Activated T-cell treated with anti-CD3 and anti-CD28 coated beads, Interleukin-2, amount 50 U/mL, for 24 hours (primary cell): ENCODE measurements around the gene EXOC6B.
"Not testable (repeated sequence)": the region's sequence is repeated elsewhere in the genome, so short reads cannot be mapped to it uniquely, and the experiment has no call there.

Experiments
- DNase-seq: peaks from one replicate; pipeline ENCODE4 v3.0.0-alpha.2; 2020
- H3K27ac Mint-ChIP-seq: 2 replicates; pipeline ENCODE4 v1.8.0; 2020; ENCODE audit warnings: mild to moderate bottlenecking, mixed read lengths
- H3K27me3 Mint-ChIP-seq: 2 replicates; pipeline ENCODE4 v1.8.0; 2020; ENCODE audit warnings: mixed read lengths
- H3K36me3 Mint-ChIP-seq: 2 replicates; pipeline ENCODE4 v1.8.0; 2020; ENCODE audit warnings: low read depth, mixed read lengths
- H3K4me1 Mint-ChIP-seq: 2 replicates; pipeline ENCODE4 v1.8.0; 2020; ENCODE audit warnings: low read depth, mixed read lengths
- H3K4me3 Mint-ChIP-seq: 2 replicates; pipeline ENCODE4 v1.8.0; 2020; ENCODE audit warnings: mild to moderate bottlenecking, moderate library complexity, mixed read lengths
- H3K9me3 Mint-ChIP-seq: 2 replicates; pipeline ENCODE4 v1.8.0; 2020; ENCODE audit warnings: mixed read lengths

Gene EXOC6B

GRCh38 chr2:72576459-72576858 is 249.4 kb downstream of the EXOC6B start:
- H3K9me3 Mint-ChIP-seq = no peaks in the 10 kb centered on the region
- no peaks in the 10 kb centered on the region for H3K36me3 Mint-ChIP-seq
- H3K27ac Mint-ChIP-seq = no peak overlapping the region
- DNase-seq = no peak
- no peaks in the 10 kb centered on the region for H3K4me1 Mint-ChIP-seq
- H3K27me3 Mint-ChIP-seq = no peaks in the 10 kb centered on the region
- H3K4me3 Mint-ChIP-seq = no peak overlapping the region

- H3K36me3 Mint-ChIP-seq = no peaks in the 10 kb centered on the region
- DNase-seq = no peak
- no peak overlapping the region for H3K4me3 Mint-ChIP-seq
- H3K27me3 Mint-ChIP-seq = no peaks in the 10 kb centered on the region
- H3K27ac Mint-ChIP-seq = no peak overlapping the region
- no peaks in the 10 kb centered on the region for H3K9me3 Mint-ChIP-seq
- no peaks in the 10 kb centered on the region for H3K4me1 Mint-ChIP-seq
Measured at GRCh38 chr2:72574886-72575285, 250.9 kb downstream of the EXOC6B start.

- Mint-ChIP-seq H3K36me3 (no peaks in the 10 kb centered on the region), H3K27ac (no peak overlapping the region), H3K9me3 (no peaks in the 10 kb centered on the region), H3K4me3 (no peak overlapping the region), H3K27me3 (no peaks in the 10 kb centered on the region), H3K4me1 (no peaks in the 10 kb centered on the region)
- no peak for DNase-seq
Measured at GRCh38 chr2:72573232-72573631, 252.6 kb downstream of the EXOC6B start.

DNA sequence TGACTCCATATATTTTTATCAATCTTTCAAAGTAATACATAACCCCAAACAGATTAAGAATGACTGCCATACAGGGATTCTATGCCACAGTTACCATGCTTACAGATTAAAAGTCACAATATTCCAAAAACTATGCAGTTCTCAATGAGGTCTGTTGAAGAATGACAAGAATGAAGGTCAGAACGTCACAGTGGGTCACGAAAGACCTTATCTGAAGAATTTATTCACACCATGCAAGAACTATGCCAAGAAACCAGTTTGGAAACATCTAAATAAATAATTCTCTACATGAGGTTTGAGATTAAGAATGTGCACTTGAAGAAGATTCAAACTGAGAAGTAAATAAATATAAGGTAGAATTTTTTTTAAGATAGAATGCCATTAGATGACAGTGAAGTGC is 253.3 kb downstream of the EXOC6B start:
- H3K27ac Mint-ChIP-seq = no peak overlapping the region
- no peaks in the 10 kb centered on the region for H3K4me1 Mint-ChIP-seq
- DNase-seq = no peak
- H3K36me3 Mint-ChIP-seq = no peaks in the 10 kb centered on the region
- H3K9me3 Mint-ChIP-seq = no peaks in the 10 kb centered on the region
- H3K4me3 Mint-ChIP-seq = no peak overlapping the region
- H3K27me3 Mint-ChIP-seq = no peaks in the 10 kb centered on the region

DNA sequence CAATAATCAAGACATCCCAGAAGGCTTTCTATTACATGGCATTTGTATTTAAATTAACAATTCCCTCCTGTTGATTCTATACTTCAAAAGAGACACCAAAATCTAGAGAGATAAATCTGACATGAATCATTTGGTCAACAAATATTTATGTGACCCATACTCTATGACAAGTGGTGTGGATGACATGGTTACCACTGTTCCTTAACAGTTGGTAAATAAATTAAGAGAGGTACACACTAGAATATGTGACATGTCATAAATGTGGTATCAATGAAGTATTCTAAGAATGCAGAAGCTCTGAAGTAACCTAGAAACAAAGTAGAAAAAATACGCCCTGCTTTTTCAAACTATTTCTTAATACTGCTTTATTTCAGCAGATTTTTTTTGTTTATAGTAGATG is 255.4 kb downstream of the EXOC6B start:
- no peak overlapping the region for H3K27ac Mint-ChIP-seq
- no peaks in the 10 kb centered on the region for H3K4me1 Mint-ChIP-seq
- no peak for DNase-seq
- no peaks in the 10 kb centered on the region for H3K27me3 Mint-ChIP-seq
- H3K9me3 Mint-ChIP-seq = no peaks in the 10 kb centered on the region
- H3K4me3 Mint-ChIP-seq = no peak overlapping the region
- no peaks in the 10 kb centered on the region for H3K36me3 Mint-ChIP-seq

DNA sequence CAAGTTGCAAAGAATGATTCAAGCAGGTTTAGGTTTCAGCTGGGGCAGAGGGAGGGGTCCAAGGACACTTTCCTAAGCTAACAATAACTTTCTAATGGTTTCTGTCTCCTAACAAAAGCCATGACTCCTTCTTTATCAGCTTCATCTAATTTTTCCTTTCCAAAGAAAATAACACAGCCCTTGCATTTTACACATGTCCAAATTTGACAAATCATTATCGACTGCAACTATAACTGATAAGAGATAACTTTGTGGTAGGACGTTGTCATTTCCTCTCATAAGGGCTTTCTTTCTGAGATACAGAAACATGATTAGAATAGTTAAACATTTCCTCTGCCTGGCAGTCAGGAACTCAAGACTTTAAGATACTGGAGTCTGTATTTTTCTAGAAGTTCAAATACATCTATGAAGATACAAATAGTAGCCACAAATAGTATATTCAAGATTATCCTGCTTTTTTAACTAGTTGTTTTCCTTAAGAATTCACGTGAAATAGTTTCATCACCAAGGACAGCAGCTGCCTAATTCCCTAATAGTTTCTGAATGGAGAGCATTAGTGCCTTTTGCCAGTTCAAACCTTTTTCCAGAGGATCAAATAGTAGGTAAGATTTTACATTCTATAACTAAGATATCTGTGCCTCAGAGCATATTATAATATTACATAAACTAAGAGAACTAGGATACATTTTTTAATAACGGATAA is 263.2 kb downstream of the EXOC6B start:
- Mint-ChIP-seq H3K4me1 (peaks cover 8% of the 10 kb centered on the region), H3K27ac (no peak overlapping the region), H3K36me3 (peaks cover 7% of the 10 kb centered on the region), H3K4me3 (no peak overlapping the region), H3K27me3 (no peaks in the 10 kb centered on the region), H3K9me3 (no peaks in the 10 kb centered on the region)
- DNase-seq = no peak

DNA sequence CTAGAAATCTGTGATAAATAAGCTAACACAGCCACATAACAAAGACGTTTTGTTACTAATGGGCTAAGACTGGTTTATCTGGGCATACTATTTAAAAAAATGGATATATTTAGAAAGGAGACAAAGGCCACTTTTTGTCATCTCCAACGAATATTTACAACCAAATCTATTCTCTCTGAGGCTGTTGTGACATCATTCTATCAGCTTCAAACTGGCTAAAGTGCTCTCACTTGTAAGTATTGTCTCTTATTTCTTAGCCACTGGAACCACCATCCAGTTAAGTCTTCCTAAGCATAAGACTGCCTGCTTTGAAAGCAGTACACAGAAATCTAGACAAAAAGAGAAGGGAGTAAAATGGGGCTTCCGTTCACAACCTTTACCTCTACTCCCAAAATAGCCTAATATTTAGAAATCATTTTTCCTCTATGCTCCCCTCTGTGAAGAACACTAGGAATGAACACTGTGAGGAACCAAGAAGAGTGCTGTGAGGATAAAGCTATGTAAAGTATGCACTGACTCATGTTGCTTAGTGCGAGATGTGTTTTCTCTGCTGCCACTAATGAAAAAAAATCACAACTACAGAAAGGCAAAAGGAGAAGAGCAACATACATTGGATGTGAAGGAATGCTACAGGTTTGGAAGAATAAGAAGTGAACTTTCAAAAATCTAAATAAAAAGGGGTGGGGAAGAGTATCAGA is 264.1 kb downstream of the EXOC6B start:
- no peak overlapping the region for H3K4me3 Mint-ChIP-seq
- H3K9me3 Mint-ChIP-seq = no peaks in the 10 kb centered on the region
- DNase-seq = no peak
- H3K27me3 Mint-ChIP-seq = no peaks in the 10 kb centered on the region
- H3K27ac Mint-ChIP-seq = no peak overlapping the region
- H3K4me1 Mint-ChIP-seq = peaks cover 8% of the 10 kb centered on the region
- peaks cover 10% of the 10 kb centered on the region for H3K36me3 Mint-ChIP-seq

- DNase-seq = no peak
- no peaks in the 10 kb centered on the region for H3K27me3 Mint-ChIP-seq
- H3K4me3 Mint-ChIP-seq = no peak overlapping the region
- H3K27ac Mint-ChIP-seq = no peak overlapping the region
- no peaks in the 10 kb centered on the region for H3K4me1 Mint-ChIP-seq
- peaks cover 22% of the 10 kb centered on the region for H3K36me3 Mint-ChIP-seq
- H3K9me3 Mint-ChIP-seq = peaks cover 2% of the 10 kb centered on the region
Measured at GRCh38 chr2:72555943-72556342, 269.9 kb downstream of the EXOC6B start.

- H3K27me3 Mint-ChIP-seq, H3K9me3 Mint-ChIP-seq, H3K27ac Mint-ChIP-seq, DNase-seq, H3K4me1 Mint-ChIP-seq, H3K4me3 Mint-ChIP-seq: not testable (repeated sequence)
- H3K36me3 Mint-ChIP-seq = peaks cover 22% of the 10 kb centered on the region
Measured at GRCh38 chr2:72555363-72555762, 270.5 kb downstream of the EXOC6B start.

- H3K36me3 Mint-ChIP-seq = peaks cover 22% of the 10 kb centered on the region
- H3K9me3 Mint-ChIP-seq, DNase-seq, H3K27me3 Mint-ChIP-seq, H3K27ac Mint-ChIP-seq, H3K4me3 Mint-ChIP-seq, H3K4me1 Mint-ChIP-seq: not testable (repeated sequence)
Measured at GRCh38 chr2:72554910-72555309, 270.9 kb downstream of the EXOC6B start.

GRCh38 chr2:72554381-72554780 is 271.5 kb downstream of the EXOC6B start:
- Mint-ChIP-seq H3K27me3 (no peaks in the 10 kb centered on the region), H3K4me3 (no peak overlapping the region), H3K9me3 (peaks cover 2% of the 10 kb centered on the region), H3K27ac (no peak overlapping the region), H3K4me1 (no peaks in the 10 kb centered on the region), H3K36me3 (peaks cover 22% of the 10 kb centered on the region)
- DNase-seq = no peak

- H3K36me3 Mint-ChIP-seq = no peaks in the 10 kb centered on the region
Measured at GRCh38 chr2:72548081-72548764, 277.6 kb downstream of the EXOC6B start.

DNA sequence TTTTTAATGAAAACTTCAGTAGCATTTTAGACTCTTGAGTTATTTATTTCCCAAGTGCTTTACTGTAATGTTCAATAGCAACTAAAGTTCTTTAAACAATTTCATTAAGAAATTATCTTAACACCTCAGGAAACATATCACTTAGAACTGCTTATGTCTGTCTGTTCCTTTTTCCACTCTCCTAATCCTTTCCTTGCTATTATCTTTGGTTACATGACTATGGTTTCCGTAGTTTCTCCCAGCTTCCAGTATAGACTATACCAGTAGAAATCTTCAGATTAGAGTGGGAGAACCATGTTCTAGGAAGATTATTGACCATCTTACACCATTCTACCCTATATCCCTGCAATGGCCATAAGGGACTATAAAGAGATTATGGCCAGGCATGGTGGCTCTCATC is 280.0 kb downstream of the EXOC6B start:
- Mint-ChIP-seq H3K27ac (no peak overlapping the region), H3K36me3 (peaks cover 2% of the 10 kb centered on the region), H3K4me1 (no peaks in the 10 kb centered on the region), H3K9me3 (no peaks in the 10 kb centered on the region), H3K4me3 (no peak overlapping the region), H3K27me3 (no peaks in the 10 kb centered on the region)
- no peak for DNase-seq

More at GRCh38 chr2:72548081-72548764, 277.6 kb downstream of the EXOC6B start:
- DNase-seq = no peak
- Mint-ChIP-seq H3K27ac (no peak overlapping the region), H3K4me1 (no peaks in the 10 kb centered on the region), H3K9me3 (no peaks in the 10 kb centered on the region), H3K27me3 (no peaks in the 10 kb centered on the region), H3K4me3 (no peak overlapping the region)

- H3K27me3 Mint-ChIP-seq = no peaks in the 10 kb centered on the region
- H3K36me3 Mint-ChIP-seq = peaks cover 2% of the 10 kb centered on the region
- no peak for DNase-seq
- H3K4me1 Mint-ChIP-seq = no peaks in the 10 kb centered on the region
- H3K27ac Mint-ChIP-seq = no peak overlapping the region
- no peak overlapping the region for H3K4me3 Mint-ChIP-seq
- no peaks in the 10 kb centered on the region for H3K9me3 Mint-ChIP-seq
Measured at GRCh38 chr2:72544554-72544953, 281.3 kb downstream of the EXOC6B start.
